HG03354 (cell line): Measurements from ENCODE around the gene TBX18.

Experiments
- ATAC-seq: cut with Tn5 transposase; IDR thresholded peaks from one replicate; pipeline ENCODE4 v1.9.1; 2021; ENCODE audit warnings: mild to moderate bottlenecking; ENCODE audit not compliant: unreplicated experiment, poor library complexity, severe bottlenecking

Gene TBX18

DNA sequence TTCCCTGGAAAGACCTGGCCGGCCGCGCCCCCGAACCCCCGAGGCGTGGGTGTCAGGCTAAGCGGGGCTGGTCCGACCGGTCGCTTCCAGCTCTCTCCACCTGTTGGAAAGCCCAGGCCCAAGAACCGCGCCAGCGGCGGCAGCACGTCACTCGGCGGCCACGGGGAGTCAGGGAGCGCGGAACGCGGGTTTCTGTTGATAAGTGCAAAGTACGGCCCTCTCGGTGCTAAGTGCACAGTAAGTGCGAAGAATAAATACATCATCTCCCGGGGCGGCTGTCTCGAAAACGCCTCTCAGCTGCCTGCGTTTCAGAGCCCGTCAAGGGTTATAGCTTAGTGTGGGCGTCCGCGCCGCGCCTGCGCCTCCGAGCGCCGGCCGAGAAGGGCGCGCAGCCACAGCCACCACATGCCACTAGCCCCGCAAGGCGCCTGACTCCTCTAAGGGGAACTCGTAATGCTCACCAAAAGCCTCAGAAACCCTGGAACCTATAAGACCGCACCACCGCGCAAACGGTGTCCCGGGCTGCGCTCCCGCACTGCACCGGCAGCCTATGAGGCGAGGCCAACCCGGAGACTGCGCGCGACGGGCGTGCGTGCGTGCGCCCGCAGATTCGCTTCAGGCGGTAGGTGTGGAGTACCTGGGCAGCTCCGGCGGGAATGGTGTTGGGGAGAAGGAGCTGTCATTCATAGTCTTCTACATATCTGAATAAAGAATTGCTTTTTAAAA lies 9.2 kb upstream of the TBX18 start:
- ATAC-seq: peak; percentile 32

GRCh38 chr6:84773133-84773430 lies 8.7 kb upstream of the TBX18 start:
- no peak for ATAC-seq

GRCh38 chr6:84772428-84773132 lies 8.2 kb upstream of the TBX18 start:
- no peak for ATAC-seq

DNA sequence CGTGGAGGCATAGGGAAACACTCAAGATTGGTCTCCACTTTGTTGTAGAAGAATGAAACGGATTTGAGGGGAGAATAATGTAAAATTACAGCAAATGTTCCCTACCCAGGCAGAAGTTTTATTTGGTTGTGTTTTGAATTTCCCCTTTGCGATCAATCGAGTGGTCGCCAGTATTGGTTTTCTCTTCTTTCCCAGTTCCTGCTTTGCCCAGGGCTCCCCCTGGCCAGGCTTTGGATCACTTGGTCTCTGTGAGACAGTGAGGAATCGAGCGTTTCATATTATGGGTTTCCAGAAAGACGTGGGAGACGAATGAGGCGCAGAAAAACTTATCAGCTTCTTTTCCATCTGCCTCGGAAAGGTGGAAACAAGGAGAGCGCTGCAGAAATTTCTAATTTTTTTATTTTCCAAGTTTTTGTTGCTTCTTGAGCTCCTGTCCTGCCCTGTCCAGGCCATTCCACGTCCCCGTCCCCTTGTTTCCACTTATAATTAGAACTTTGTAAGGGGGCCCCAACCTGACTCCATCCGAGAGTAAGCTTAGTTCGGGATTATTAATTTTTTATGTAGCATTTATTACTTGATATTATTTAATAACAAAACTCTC lies 7.5 kb upstream of the TBX18 start:
- no peak for ATAC-seq

DNA sequence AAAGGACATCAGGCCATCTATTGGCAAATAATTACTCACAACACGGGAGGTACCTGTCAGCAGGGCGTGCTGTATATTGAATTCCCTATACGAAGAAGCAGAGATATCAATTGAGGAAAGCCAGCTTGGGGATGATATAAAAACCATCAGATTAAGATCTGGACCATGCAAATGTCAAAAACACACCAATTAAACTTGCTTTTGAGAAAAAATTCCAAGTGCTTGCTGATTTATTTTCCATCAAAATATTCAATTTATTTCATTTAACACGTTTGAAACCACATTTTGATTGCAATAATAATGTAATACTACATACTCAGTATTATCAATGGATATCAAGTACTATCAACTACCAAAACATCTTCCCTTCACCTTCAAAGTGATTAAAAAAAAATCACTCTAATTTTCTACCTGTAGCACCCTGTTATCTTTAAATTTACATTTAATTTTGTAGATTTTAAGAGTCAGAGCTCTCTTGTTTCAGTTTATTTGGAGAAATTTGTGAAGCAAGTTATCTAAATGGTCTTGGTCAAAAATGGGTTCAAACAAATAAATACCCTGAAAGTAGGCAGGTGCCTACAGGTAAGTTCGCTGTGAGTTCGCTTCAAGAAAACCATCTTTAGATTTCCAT lies 6.8 kb upstream of the TBX18 start:
- no peak for ATAC-seq

DNA sequence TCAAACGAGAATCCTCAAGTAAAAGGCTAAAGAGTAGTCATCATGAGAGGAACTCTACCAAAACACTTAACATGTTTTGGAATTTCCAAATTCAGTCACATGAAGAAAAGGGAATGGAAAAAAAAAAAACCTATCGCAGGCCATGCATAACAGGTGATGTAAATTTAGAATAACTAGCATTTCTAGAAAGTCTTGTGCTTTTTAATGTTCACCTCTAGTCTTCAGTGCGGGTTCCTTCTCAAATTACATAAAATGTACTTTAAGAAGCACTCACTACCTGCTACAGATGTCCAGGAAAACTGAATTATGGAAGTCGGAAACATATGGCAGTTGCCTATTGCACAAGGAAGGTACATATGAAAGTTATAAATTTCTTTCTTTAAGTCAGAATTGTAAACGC lies 6.1 kb upstream of the TBX18 start:
- no peak for ATAC-seq

DNA sequence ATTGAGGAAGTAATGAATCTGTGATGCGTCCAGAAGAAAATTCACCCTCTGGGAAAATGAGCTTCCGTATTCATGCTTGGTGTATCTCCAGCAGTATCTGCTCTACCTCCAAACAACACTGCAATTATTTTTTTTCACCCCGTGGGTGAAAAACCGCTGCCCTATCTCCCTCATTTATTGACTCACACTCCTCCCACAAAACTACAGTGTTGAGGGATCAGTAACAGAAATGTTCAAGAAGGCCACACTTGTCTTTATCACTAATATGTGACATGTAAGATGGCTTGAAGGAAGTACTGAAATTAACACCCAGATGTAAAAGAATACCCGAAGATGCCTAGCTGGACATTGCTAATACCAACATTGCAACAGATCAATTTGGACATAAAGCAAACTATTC lies 4.9 kb upstream of the TBX18 start:
- no peak for ATAC-seq

DNA sequence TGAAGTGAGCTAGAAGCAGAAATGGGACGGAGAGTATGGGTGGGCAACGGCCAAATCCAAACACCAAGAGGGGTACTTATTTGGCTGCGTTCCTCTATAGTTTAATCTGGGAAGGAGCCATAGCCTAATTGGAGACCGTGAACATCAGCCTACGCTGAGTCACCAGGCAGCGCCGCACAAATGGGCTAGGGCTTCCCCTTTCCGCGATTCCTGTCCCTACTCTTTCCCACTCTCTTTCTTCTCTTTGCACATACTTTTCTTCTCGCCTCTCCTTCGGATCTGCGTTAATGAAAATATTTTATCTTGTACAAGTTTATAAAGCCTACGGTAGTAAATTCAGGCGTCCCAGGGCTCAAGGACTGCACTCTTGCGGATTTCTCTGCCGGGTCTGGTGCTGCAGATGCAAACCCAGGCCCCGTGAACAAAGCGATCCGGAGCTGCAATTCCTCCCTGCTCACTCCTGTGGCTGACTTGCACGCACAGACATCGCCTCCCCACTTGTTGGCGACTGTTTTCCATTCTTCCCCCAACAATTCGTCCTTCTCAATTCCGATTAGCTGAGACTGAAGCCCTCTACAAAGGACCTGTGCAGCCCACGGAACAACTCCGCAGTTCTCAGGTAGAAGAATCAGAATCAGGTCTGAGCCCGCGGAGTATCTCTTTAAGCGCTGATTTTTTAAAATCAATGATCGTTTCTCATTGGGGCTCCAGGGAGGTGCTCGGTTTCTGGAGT lies 4.2 kb upstream of the TBX18 start:
- ATAC-seq: no peak

DNA sequence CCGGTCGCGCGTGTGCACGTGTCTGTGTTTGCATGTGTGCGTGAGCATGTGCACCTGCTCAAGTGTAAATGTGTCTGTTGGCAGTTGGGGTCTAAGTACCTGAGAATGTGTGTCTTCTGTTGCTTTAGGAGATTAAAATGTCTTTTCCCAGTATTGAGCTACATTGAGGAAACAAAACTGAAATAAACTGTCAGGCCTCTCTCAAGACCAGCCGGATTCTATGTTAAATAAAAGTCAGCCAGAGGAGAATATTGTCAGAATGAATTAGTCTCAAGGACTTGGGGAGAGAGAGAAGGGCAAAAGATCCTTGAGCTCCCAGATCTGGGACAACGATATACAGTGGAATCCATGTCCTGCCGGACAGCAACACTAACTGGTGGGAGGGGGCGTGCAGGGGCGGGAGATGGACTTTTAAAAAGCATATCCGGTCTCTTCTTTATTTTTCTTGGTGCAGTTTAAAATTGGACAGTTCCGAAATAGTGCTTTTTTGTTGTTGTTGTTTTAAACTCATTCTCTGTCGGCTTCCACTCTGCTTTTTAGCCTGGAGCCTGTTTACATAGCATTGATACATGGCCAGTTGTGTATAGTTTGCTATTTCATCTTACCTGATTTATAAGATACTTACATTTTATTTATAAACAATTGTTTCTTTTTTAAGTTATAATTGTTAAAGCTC lies 3.3 kb upstream of the TBX18 start:
- no peak for ATAC-seq

GRCh38 chr6:84766799-84767525 lies 2.6 kb upstream of the TBX18 start:
- ATAC-seq: no peak

- no peak for ATAC-seq
These were observed 1.9 kb upstream of the TBX18 start for GRCh38 chr6:84766118-84766798.

DNA sequence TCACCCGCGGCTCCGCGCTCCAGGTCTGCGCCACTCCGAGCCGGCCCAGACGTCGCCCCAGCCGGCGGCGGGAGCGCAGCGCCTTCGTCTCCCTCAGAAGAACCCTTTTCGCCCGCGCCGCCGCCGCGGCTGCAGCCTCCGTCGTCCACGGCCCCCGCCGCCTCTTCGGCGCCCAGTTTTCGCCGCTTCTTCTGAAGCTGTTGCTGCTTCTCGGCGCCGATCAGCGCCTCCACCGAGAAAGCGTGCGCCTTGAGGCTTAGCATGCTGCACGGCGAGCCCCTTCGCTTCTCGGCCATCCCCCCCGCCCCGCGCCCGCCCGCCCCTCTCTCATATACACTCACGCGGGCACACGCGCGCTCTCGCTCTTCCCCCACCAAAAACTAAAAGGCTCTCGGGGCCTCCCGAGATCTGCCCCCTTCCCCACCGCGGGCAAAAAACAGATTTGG lies 489 bp downstream of the TBX18 start:
- no peak for ATAC-seq

DNA sequence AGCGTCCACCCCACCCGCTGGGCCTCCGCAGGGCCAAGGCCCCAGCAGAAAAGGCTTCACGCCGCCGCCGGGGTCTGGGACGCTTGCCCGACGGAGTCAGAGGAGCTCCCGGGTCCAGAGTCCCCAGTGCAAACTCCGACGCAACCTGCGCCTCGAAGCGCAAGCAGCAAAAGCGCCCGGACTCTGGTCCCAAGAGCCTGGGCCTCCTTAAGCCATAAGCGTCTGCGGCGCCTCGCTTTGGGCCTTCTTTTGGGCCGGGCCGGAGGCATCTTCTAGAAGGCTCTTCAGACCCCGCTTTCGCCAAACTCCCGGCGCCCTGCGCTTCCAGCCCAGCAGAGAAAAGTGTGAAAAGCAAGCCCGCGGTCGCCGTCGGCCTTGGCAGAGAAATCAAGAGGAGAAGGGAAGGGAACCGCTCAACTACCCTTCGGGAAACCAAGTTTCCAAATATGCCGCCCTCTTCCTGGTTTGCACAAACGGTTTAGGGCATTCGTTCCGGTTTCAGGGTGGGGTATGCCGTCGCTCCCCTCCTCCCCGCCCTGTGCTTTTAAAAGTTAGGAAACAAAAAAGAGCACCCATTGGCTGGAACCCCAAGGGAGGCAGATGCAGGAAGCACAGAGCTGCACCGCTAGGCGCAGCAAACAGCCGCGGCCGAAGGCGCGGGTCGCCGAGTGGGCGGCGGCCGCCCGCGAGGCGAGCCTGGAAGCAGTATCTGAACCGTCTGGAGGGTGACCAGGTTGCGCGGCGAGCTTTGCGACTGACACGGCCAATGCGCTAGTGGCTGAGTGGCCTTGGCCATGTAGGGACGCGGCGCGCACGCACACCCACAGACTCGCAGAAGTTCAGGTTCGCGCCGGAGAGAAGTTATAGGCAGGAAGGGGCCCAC lies 1.2 kb downstream of the TBX18 start:
- no peak for ATAC-seq

DNA sequence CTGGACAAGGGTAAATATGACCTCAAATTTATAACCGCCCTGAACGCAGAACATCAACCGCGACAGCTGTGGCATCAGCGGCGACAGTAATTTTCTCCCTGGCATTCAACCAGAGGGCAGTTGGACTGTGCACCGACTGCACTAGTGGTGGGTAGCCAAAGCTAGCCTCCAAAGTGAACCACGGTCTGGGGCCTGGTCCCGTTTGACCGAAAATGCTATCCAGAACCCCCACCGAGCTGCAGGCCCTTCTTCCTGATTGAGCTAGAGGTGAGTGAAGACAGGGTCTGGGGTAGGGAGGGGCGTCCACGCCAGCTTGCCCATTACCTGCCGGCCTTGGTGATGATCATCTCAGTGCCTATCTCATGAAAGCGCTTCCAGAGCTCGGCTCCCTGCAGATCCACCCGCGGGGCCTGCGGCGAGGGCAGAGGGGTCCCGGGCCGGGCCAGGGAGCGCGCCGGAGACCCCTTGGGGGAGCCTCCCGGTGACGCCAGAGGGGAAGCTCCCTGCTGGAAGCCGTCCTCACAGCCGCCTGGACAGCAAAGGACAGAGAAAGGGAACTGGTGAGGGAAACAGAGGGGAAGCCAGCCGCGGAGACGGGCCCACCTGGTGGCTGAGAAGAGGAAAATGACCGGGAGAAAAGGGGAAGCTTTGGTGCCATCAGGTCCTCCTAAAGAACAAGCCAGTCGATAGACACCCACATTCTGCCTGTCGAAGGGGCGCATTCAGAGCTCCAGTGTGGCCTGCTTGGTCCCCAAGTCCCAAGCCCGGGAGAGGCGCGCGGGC lies 2.0 kb downstream of the TBX18 start:
- ATAC-seq: no peak

GRCh38 chr6:84758486-84758885 lies 5.9 kb downstream of the TBX18 start:
- ATAC-seq: no peak

DNA sequence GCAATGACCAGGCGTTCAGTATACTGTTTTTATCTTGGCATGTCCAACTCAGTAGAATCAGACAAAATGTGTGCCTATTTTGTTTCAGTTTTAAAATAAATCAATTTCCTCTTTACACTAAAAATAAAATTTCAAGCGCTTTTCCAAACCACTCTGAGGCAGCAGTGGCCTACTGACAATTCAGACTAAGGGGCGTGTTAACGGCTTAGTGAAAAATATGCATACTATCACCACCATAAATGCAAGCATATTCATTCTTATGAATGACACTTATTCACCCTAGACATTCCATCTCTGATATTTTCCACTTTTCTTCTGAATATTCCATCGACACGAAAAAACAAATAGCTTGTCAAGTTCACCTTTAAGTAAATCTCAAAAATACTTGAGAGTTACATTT lies 7.5 kb downstream of the TBX18 start:
- ATAC-seq: no peak

GRCh38 chr6:84756466-84756865 lies 7.9 kb downstream of the TBX18 start:
- no peak for ATAC-seq
